HEK293 (cell line): ENCODE results near the gene NUP210.

ENCODE experiments used
- PRDM10 ChIP-seq: fragments of 450-650 bp; formaldehyde crosslinking; IDR thresholded peaks from 2 replicates; pipeline ENCODE4 v1.5.1; 2016; ENCODE audit warnings: missing biosample characterization, missing genetic modification characterization
- SALL2 ChIP-seq: fragments of 450-650 bp; formaldehyde crosslinking; IDR thresholded peaks from 2 replicates; pipeline ENCODE4 v1.5.0; 2017; ENCODE audit warnings: missing biosample characterization, mild to moderate bottlenecking, missing genetic modification characterization, borderline replicate concordance
- SP2 ChIP-seq: fragments of 450-650 bp; formaldehyde crosslinking; IDR thresholded peaks from 2 replicates; pipeline ENCODE4 v1.5.1; 2016; ENCODE audit warnings: missing biosample characterization, missing genetic modification characterization
- ZNF544 ChIP-seq: fragments of 450-650 bp; formaldehyde crosslinking; IDR thresholded peaks from 2 replicates; pipeline ENCODE4 v1.5.0; 2017; ENCODE audit warnings: missing biosample characterization, missing genetic modification characterization
- ZNF558 ChIP-seq: fragments of 450-650 bp; formaldehyde crosslinking; IDR thresholded peaks from 2 replicates; pipeline ENCODE4 v1.5.1; 2016; ENCODE audit warnings: missing biosample characterization, missing genetic modification characterization

GRCh38 chr3:13397316-13397715 lies 22.8 kb downstream of the NUP210 start:
- TF ChIP-seq ZNF558, result no peak
- no peak for TF ChIP-seq ZNF544
- no peak for TF ChIP-seq SP2 (tag by site-specific recombination)
- TF ChIP-seq SALL2 (tag by site-specific recombination), result no peak
- TF ChIP-seq PRDM10 (tag by site-specific recombination), result no peak
